OCI-LY1 (cell line): ENCODE data around the gene CEP85.

Experiments used
- H2AFZ ChIP-seq: fragments of 200-600 bp; sonication (generic), shearing (Covaris generic); 2 replicates; pipeline ENCODE4 v1.6.0; 2014; ENCODE audit warnings: antibody characterized with exemption, mild to moderate bottlenecking, low read length
- H3F3A ChIP-seq: fragments of 200-600 bp; sonication (generic), shearing (Covaris generic); 2 replicates; pipeline ENCODE4 v1.6.0; 2014; ENCODE audit warnings: mild to moderate bottlenecking, antibody characterized with exemption, low read length, moderate library complexity; ENCODE audit not compliant: insufficient read depth
- H3K27ac ChIP-seq: fragments of 200-600 bp; sonication (generic); 2 replicates; pipeline ENCODE4 v1.5.1; 2014; ENCODE audit warnings: low read length, mixed run types, mild to moderate bottlenecking, low read depth; ENCODE audit not compliant: poor library complexity, severe bottlenecking
- H3K27me3 ChIP-seq: fragments of 200-600 bp; sonication (generic); 2 replicates; pipeline ENCODE4 v1.6.0; 2014; ENCODE audit warnings: antibody characterized with exemption, mild to moderate bottlenecking, low read length, moderate library complexity; ENCODE audit not compliant: insufficient read depth
- H3K36me3 ChIP-seq: fragments of 200-600 bp; sonication (generic); 2 replicates; pipeline ENCODE4 v1.6.1; 2014; ENCODE audit warnings: mild to moderate bottlenecking, antibody characterized with exemption, low read length, moderate library complexity, mixed read lengths; ENCODE audit not compliant: insufficient read depth
- H3K4me1 ChIP-seq: fragments of 200-600 bp; sonication (generic); 2 replicates; pipeline ENCODE4 v1.5.1; 2014; ENCODE audit warnings: mild to moderate bottlenecking, low read length, moderate library complexity; ENCODE audit not compliant: insufficient read depth, severe bottlenecking
- H3K4me2 ChIP-seq: fragments of 200-600 bp; sonication (generic), shearing (Covaris generic); 2 replicates; pipeline ENCODE4 v1.6.1; 2014; ENCODE audit warnings: low read length
- H3K4me3 ChIP-seq: fragments of 200-600 bp; sonication (generic); 2 replicates; pipeline ENCODE4 v1.5.1; 2014; ENCODE audit warnings: low read length, low read depth, mild to moderate bottlenecking, mixed read lengths; ENCODE audit not compliant: poor library complexity, severe bottlenecking
- H3K79me2 ChIP-seq: fragments of 200-600 bp; shearing (Covaris generic); 2 replicates; pipeline ENCODE4 v1.6.1; 2016; ENCODE audit warnings: mixed run types, low read length, mixed read lengths; ENCODE audit not compliant: insufficient read depth
- H3K9ac ChIP-seq: fragments of 200-600 bp; sonication (generic), shearing (Covaris generic); 2 replicates; pipeline ENCODE4 v1.6.1; 2014; ENCODE audit warnings: mild to moderate bottlenecking, low read length, mixed read lengths
- H3K9me2 ChIP-seq: fragments of 200-600 bp; sonication (generic), shearing (Covaris generic); 2 replicates; pipeline ENCODE4 v1.6.1; 2014; ENCODE audit warnings: low read depth, mild to moderate bottlenecking, low read length, mixed read lengths
- H3K9me3 ChIP-seq: fragments of 200-600 bp; shearing (Covaris generic); 2 replicates; pipeline ENCODE4 v1.6.1; 2014; ENCODE audit warnings: low read length, mixed read lengths
- H4K20me1 ChIP-seq: fragments of 200-600 bp; sonication (generic), shearing (Covaris generic); 2 replicates; pipeline ENCODE4 v1.6.0; 2016; ENCODE audit warnings: mild to moderate bottlenecking, low read length; ENCODE audit not compliant: insufficient read depth
- EZH2 ChIP-seq: fragments of 200-600 bp; sonication (generic), shearing (Covaris generic); IDR thresholded peaks from 2 replicates; pipeline ENCODE4 v1.8.0; 2017; ENCODE audit warnings: borderline replicate concordance, mixed run types, mild to moderate bottlenecking, antibody characterized with exemption, low read length, moderate library complexity, mixed read lengths
- TF ChIP-seq, protein P1 (sequence below): fragments of 200-600 bp; sonication (generic), shearing (Covaris generic); IDR thresholded peaks from 2 replicates; pipeline ENCODE4 v1.5.1; 2017; ENCODE audit warnings: mild to moderate bottlenecking, antibody characterized with exemption, low read length, moderate library complexity, mixed read lengths

Gene CEP85

GRCh38 chr1:26213335-26213905 is 20.6 kb upstream of the CEP85 start:
- Histone ChIP-seq H3K9me2 (no peaks in the 10 kb centered on the region), H2AFZ (no peak overlapping the region), H3K27ac (no peak overlapping the region), H3K9me3 (no peaks in the 10 kb centered on the region), H4K20me1 (no peaks in the 10 kb centered on the region), H3K27me3 (no peaks in the 10 kb centered on the region), H3K4me1 (no peaks in the 10 kb centered on the region), H3K79me2 (no peaks in the 10 kb centered on the region), H3K4me3 (no peak overlapping the region), H3F3A (no peaks in the 10 kb centered on the region), H3K36me3 (no peaks in the 10 kb centered on the region), H3K9ac (no peak overlapping the region), H3K4me2 (no peak overlapping the region)
- TF ChIP-seq, protein P1, sequence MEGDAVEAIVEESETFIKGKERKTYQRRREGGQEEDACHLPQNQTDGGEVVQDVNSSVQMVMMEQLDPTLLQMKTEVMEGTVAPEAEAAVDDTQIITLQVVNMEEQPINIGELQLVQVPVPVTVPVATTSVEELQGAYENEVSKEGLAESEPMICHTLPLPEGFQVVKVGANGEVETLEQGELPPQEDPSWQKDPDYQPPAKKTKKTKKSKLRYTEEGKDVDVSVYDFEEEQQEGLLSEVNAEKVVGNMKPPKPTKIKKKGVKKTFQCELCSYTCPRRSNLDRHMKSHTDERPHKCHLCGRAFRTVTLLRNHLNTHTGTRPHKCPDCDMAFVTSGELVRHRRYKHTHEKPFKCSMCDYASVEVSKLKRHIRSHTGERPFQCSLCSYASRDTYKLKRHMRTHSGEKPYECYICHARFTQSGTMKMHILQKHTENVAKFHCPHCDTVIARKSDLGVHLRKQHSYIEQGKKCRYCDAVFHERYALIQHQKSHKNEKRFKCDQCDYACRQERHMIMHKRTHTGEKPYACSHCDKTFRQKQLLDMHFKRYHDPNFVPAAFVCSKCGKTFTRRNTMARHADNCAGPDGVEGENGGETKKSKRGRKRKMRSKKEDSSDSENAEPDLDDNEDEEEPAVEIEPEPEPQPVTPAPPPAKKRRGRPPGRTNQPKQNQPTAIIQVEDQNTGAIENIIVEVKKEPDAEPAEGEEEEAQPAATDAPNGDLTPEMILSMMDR: no peak
- no peak for TF ChIP-seq EZH2

GRCh38 chr1:26215246-26215645 is 18.8 kb upstream of the CEP85 start:
- no peak overlapping the region for H3K27ac ChIP-seq
- no peaks in the 10 kb centered on the region for H3K4me1 ChIP-seq
- TF ChIP-seq, protein P1: no peak
- no peak for TF ChIP-seq EZH2
- H3K9me3 ChIP-seq: no peaks in the 10 kb centered on the region
- H3K36me3 ChIP-seq: no peaks in the 10 kb centered on the region
- no peak overlapping the region for H3K4me2 ChIP-seq
- H3F3A ChIP-seq: no peaks in the 10 kb centered on the region
- no peaks in the 10 kb centered on the region for H3K27me3 ChIP-seq
- no peaks in the 10 kb centered on the region for H3K9me2 ChIP-seq
- H2AFZ ChIP-seq: no peak overlapping the region
- no peaks in the 10 kb centered on the region for H4K20me1 ChIP-seq
- no peak overlapping the region for H3K4me3 ChIP-seq
- no peak overlapping the region for H3K9ac ChIP-seq
- H3K79me2 ChIP-seq: no peaks in the 10 kb centered on the region

DNA sequence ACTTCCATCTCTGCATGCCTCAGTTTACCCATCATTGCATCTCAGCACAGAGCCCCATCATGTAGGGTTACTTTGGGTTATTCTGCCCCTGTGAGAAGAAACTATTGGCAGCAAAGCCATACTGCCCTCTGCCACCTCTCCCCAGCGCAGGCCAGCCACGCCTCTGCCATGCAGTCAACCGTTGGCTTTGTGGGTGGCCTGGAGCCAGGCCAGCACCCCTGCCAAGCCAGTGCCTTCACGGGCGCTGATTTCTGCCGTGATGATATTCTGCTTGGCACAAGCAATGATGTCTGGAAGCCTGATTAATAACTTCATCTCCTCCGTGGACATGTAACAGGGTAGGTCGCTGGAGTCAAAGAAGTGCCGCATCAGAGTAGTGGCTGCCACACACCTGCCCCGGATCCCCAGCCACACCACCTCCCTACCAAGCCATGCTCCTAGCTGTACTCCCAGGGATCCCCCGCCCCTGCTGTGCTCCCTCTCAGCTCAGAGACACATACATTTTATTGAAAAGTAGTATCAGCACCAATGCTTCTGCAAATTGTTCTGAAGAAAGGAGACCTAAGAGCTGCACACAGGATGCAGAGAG is 15.0 kb upstream of the CEP85 start:
- Histone ChIP-seq H3K9me3 (no peaks in the 10 kb centered on the region), H3K9me2 (no peaks in the 10 kb centered on the region), H3K4me1 (no peaks in the 10 kb centered on the region), H3K79me2 (no peaks in the 10 kb centered on the region), H3K27me3 (peaks cover 5% of the 10 kb centered on the region; the same call in 1 of the 2 replicates), H3K4me2 (no peak overlapping the region), H3K4me3 (no peak overlapping the region), H3F3A (no peaks in the 10 kb centered on the region), H3K36me3 (no peaks in the 10 kb centered on the region), H3K9ac (no peak overlapping the region), H4K20me1 (no peaks in the 10 kb centered on the region), H2AFZ (no peak overlapping the region), H3K27ac (no peak overlapping the region)
- no peak for TF ChIP-seq EZH2
- TF ChIP-seq, protein P1: no peak
